Right lobe of liver (tissue), 4 donors: ENCODE measurements around the gene SREBF2.

Experiments used
- CTCF ChIP-seq, 4 donors: fragments of 200-600 bp in 3 of 4; fragments of 450-650 bp in 1 of 4; IDR thresholded peaks; one replicate each; pipeline versions ENCODE4 v1.5.1 to v1.8.0; 2016 to 2022; ENCODE audit warnings: antibody characterized with exemption in 4 of 4, mild to moderate bottlenecking in 2 of 4
- POLR2A ChIP-seq: fragments of 450-650 bp; IDR thresholded peaks from one replicate; pipeline ENCODE4 v1.6.1; 2017; ENCODE audit warnings: antibody characterized with exemption, mild to moderate bottlenecking
- donor health status: DM: no; HTN: no; CAD: no.
- donor health status: DM: no; HTN: no; CAD: no.
- donor health status: DM: no; HTN: yes; CAD: no.

- TF ChIP-seq CTCF (IDR thresholded peaks at IDR 0.05) (no peak), POLR2A (no peak)
Measured at GRCh38 chr22:41793871-41794270, 39.0 kb upstream of the SREBF2 start.
